Bronchus fibroblast of lung (primary cell): ENCODE results near the gene UBL4A. TPM values are rescaled to one million over a fixed set of nuclear protein-coding genes. Genes with fewer than 3 reads are reported as not detected.

Source experiments
- total RNA-seq: library from RNA; depleted of rRNA; stranded (reverse); fragments of >200 nt; gene quantifications from 2 replicates; pipeline ENCODE4 v1.2.3, GENCODE V29; 2015

The UBL4A gene
- total RNA-seq: 48.5 and 59.5 TPM in 2 replicates

GRCh38 chrX:154486396-154487207 is at the start of gene UBL4A:
UBL4A (minus strand) TSS chrX:154486615; CDS start chrX:154486584, 31 bp downstream.

GRCh38 chrX:154515966-154516655 is 29.7 kb upstream of the UBL4A start, which contains the start of gene FAM3A:
FAM3A (minus strand) TSS chrX:154516232; CDS start chrX:154515772, 460 bp downstream.

GRCh38 chrX:154490414-154491083 is 4.1 kb upstream of the UBL4A start, which contains the start of gene SLC10A3:
SLC10A3 (minus strand) TSS chrX:154490629; CDS start chrX:154488940, 1,689 bp downstream.

DNA sequence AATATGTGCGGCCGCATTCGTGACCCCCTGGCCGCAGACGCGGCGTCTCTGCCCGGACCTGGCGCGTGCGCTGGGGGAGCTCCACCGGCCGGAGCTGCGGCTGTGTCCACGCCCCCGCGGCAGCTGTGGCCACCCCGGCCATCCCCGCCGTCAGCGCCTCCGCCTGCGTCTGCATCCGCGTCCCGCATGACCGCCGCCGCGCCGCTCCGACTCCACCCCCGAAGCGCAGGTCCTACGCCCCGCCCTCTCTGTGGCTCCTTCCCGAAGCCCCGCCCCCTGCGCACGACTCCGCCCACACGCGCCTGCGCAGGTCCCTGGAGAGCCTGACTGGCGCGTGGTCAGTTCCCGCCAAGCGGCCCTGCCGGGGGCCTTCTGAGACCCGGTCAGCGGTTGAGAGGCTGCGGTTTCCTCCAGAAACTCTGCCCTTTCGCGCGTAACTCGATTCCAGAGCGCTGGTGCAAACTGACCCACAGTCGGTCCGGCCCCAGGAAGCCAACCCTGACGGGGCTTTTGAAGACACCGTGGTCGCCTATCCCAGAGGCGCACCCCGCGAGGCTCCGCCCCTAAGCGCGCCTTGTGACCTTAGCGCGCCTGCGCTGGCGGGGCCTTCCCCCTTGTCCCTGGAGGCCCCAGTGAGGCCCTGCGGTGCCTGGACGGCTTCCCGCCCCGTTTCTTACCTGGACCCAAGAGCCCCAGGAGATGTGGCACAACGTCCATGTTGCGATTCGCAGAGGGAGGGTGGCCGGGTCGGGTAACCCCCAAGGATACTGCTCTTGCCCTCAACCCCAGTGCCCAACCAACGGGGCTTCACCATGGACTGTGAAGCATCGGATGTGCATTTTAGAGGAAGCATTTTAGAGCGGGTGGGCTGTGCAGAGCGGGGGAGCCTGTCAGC is 7.4 kb downstream of the UBL4A start, which contains the start of gene LAGE3:
Gene LAGE3, minus strand, starts transcription at position 554 of the 895 bp plus-strand sequence. Its CDS starts 366 bp downstream, at position 188.

DNA sequence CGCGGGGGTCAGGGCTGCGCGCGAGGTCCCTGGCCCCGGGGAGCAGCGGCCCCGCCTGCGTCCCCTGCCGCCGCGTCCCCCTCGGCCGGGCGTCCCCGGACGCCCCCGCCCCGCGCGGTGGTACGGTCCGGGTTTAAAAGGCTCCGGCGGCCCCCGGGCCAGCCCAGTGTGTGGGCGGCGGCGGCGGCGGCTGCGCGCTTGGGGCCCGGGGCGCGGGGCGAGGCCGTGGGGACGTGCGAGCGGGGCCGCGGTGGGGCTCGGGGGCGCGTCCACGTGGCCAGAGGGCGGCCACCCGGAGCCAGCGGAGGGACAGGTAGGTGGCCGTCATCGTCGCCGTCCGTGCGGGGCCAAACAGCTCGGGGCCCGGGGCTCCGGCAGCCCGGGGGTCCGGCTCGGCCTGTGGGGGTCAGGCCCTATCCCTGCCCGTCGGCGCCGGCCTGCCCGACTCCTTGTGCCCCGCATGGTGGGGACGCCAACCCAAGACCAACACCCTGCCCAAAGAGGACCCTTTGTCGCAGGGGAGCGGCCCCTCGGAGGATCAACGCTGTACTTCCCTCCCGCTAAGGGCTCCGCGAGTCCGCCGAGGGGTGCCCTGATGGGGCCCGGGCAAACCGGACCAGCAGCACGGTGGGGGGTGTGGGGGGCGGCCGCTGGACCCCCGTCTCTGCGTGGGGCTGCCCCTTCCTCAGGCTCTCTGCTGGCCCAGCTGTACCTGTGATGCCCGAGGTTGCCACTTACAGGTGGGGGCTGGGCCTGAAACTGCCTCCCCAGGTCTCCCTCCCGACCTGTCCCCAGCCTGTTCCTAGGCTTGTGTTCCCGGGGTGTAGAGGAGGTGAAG is 28.1 kb downstream of the UBL4A start, which contains the start of gene PLXNA3:
Gene PLXNA3, plus strand, starts transcription at position 166 of the 838 bp plus-strand sequence. CDS start 1,903 bp downstream, outside the sequence.

DNA sequence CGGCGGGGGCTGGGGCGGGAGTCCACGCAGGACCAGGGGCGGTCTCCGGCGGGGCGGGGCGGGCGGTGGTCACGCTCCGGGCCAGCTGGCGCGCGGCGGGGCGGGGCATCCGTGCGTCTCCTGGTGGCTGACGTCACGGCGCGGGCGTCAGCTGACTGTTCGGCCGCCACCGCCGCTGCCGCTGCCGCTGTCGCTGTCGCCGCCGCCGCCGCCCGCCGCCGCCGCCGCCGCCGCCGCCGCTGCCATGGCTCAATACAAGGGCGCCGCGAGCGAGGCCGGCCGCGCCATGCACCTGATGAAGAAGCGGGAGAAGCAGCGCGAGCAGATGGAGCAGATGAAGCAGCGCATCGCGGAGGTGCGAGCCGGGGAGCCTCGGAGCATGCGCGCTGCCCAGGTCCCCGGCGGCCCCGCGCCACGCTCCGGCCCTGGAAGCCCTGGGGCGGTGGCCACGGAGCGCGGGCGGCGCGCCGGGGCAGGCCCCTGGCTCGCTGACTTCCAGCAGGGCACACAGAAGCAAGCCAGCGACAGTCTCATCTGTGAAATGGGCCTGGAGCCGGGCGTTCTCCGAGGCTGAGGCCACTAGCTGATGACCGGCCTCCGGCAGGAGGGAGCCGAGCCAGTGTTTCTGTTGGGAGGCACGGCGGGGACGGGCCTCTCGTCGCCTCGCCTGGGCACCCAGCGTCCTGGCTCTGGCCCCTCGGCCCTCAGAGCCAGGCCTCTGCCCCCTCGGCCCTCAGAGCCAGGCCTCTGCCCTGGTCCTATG is 42.2 kb downstream of the UBL4A start, which contains the start of gene FAM50A:
Gene FAM50A, plus strand, starts transcription at position 150 of the 763 bp plus-strand sequence. Its CDS starts 95 bp downstream, at position 245.

GRCh38 chrX:154436983-154437752 is 49.2 kb downstream of the UBL4A start, which contains the start of gene GDI1:
GDI1 (plus strand) TSS chrX:154437154; CDS start chrX:154437255, 101 bp downstream.

Other genes with a start within 250 kb of the UBL4A start
- not detected in 2 replicates for gene OPN1MW3, start 229.0 kb downstream of the UBL4A start, total RNA-seq
- gene TEX28, start 191.5 kb downstream of the UBL4A start, total RNA-seq: not detected in 2 replicates
- gene TKTL1, start 190.8 kb downstream of the UBL4A start, total RNA-seq: not detected in 2 replicates
- 1,491 and 1,595 TPM in 2 replicates for gene FLNA, start 112.0 kb downstream of the UBL4A start, total RNA-seq
- gene EMD, start 107.3 kb downstream of the UBL4A start, total RNA-seq: 67.2 and 76.8 TPM in 2 replicates
- 6,084 and 6,687 TPM in 2 replicates for gene RPL10, start 88.2 kb downstream of the UBL4A start, total RNA-seq
- 36.7 and 41.4 TPM in 2 replicates for gene DNASE1L1, start 77.4 kb downstream of the UBL4A start, total RNA-seq
- gene TAFAZZIN, start 75.1 kb downstream of the UBL4A start, total RNA-seq: 17.5 and 24.2 TPM in 2 replicates
- gene ATP6AP1, start 57.9 kb downstream of the UBL4A start, total RNA-seq: 32.4 and 36.0 TPM in 2 replicates
- gene GDI1, start 49.5 kb downstream of the UBL4A start, total RNA-seq: 113 and 125 TPM in 2 replicates
- gene FAM50A, start 42.5 kb downstream of the UBL4A start, total RNA-seq: 52.6 and 60.2 TPM in 2 replicates
- gene PLXNA3, start 28.3 kb downstream of the UBL4A start, total RNA-seq: 14.4 and 17.8 TPM in 2 replicates
- gene LAGE3, start 7.3 kb downstream of the UBL4A start, total RNA-seq: 28.2 and 32.1 TPM in 2 replicates
- gene SLC10A3, start 4.0 kb upstream of the UBL4A start, total RNA-seq: 22.7 and 26.2 TPM in 2 replicates
- gene FAM3A, start 29.6 kb upstream of the UBL4A start, total RNA-seq: 45.4 and 48.2 TPM in 2 replicates
- gene G6PD, start 60.2 kb upstream of the UBL4A start, total RNA-seq: 95.3 and 101 TPM in 2 replicates
- 19.5 and 20.8 TPM in 2 replicates for gene IKBKG, start 61.0 kb upstream of the UBL4A start, total RNA-seq
- gene CTAG1A, start 98.5 kb upstream of the UBL4A start, total RNA-seq: not detected in 2 replicates
- gene CTAG1B, start 132.7 kb upstream of the UBL4A start, total RNA-seq: not detected in 2 replicates
- 2.4 and 2.7 TPM in 2 replicates for gene CTAG2, start 167.0 kb upstream of the UBL4A start, total RNA-seq